Activated naive CD8-positive, alpha-beta T cell treated with anti-CD3 and anti-CD28 coated beads, Interleukin-2, amount 10 ng/mL, durations not matched to agents 7 days and 5 days (primary cell): ENCODE results near the gene CLEC9A. TPM values are rescaled to one million over a fixed set of nuclear protein-coding genes. Genes with fewer than 3 reads are reported as not detected.

Experiments
- ATAC-seq: fragments of 150-1000 bp; cut with Tn5 transposase; one replicate; pipeline ENCODE4 v1.10.0; 2021; ENCODE audit warnings: low read depth, moderate library complexity
- POLR2A ChIA-PET: fragments of 350-600 bp; sonication (Branson Sonifier 250); formaldehyde crosslinking; loops from one replicate; lab custom pipeline; 2021; ENCODE audit warnings: antibody characterized with exemption; lab: Charles Lee
- DNase-seq: peaks from one replicate; pipeline ENCODE4 v3.0.0; 2021
- H3K27ac Mint-ChIP-seq: one replicate; pipeline ENCODE4 v1.8.0; 2022; ENCODE audit warnings: mild to moderate bottlenecking, mixed read lengths
- H3K27me3 Mint-ChIP-seq: one replicate; pipeline ENCODE4 v1.8.0; 2022; ENCODE audit warnings: mild to moderate bottlenecking, moderate library complexity, mixed read lengths
- H3K36me3 Mint-ChIP-seq: one replicate; pipeline ENCODE4 v1.8.0; 2021; ENCODE audit warnings: mild to moderate bottlenecking, mixed read lengths
- H3K4me1 Mint-ChIP-seq: one replicate; pipeline ENCODE4 v1.8.0; 2021; ENCODE audit warnings: mixed read lengths
- H3K4me3 Mint-ChIP-seq: one replicate; pipeline ENCODE4 v1.8.0; 2022; ENCODE audit warnings: mild to moderate bottlenecking, moderate library complexity, mixed read lengths
- H3K9me3 Mint-ChIP-seq: one replicate; pipeline ENCODE4 v1.8.0; 2021; ENCODE audit warnings: mixed read lengths
- total RNA-seq, 2 experiments: library from RNA; stranded (reverse); gene quantifications; one replicate each; pipeline ENCODE4 v1.2.3, GENCODE V29; 2021

Gene CLEC9A
- total RNA-seq, 2 experiments from 2014 or later = not detected

- peaks cover 37% of the 10 kb centered on the region for H3K27me3 Mint-ChIP-seq
- peaks cover 2% of the 10 kb centered on the region for H3K36me3 Mint-ChIP-seq
- H3K9me3 Mint-ChIP-seq = peaks cover 16% of the 10 kb centered on the region
- no peak overlapping the region for H3K27ac Mint-ChIP-seq
- H3K4me3 Mint-ChIP-seq = no peak overlapping the region
- POLR2A ChIA-PET = interaction anchor here (0.6 kb wide), 1 partner anchor 92 kb away, joined by 4 read pairs; no protein-coding TSS in a partner anchor
- no peak for DNase-seq
- ATAC-seq = peak; percentile 36
- H3K4me1 Mint-ChIP-seq = peaks cover 8% of the 10 kb centered on the region
Measured at GRCh38 chr12:10101648-10102220, 71.3 kb downstream of the CLEC9A start.

GRCh38 chr12:10102322-10102721 is 71.8 kb downstream of the CLEC9A start:
- Mint-ChIP-seq H3K4me1 (peaks cover 8% of the 10 kb centered on the region), H3K36me3 (peaks cover 2% of the 10 kb centered on the region), H3K27ac (no peak overlapping the region), H3K4me3 (no peak overlapping the region), H3K9me3 (peaks cover 16% of the 10 kb centered on the region), H3K27me3 (peaks cover 38% of the 10 kb centered on the region)
- ATAC-seq (no peak), DNase-seq (no peak)
- POLR2A ChIA-PET = interaction anchor here (0.6 kb wide), 1 partner anchor 93 kb away, joined by 4 read pairs; no protein-coding TSS in a partner anchor

DNA sequence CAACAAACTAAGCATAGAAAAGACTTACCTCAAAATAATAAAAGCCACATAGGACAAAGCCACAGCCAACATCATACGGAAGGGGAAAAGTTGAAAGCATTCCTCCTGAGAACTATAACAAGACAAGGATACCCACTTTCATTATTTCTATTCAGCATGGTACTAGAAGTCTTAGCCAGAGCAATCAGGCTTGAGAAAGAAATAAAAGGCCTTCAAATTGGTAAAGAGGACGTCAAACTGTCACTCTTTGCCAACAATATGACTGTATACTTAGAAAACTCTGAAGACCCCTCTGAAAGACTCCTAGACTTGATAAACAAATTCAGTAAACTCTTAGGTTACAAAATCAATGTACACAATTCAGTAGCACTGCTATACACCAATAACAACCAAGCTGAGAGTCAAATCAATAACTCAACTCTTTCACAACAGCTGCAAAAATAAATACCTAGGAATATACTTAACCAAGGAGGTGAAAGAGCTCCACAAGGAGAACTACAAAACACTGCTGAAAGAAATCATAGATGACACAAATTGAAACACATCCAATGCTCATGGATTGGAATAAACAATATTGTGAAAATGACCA is 79.9 kb downstream of the CLEC9A start:
- Mint-ChIP-seq H3K9me3 (peaks cover 8% of the 10 kb centered on the region), H3K4me1 (no peaks in the 10 kb centered on the region), H3K4me3 (no peak overlapping the region), H3K36me3 (no peaks in the 10 kb centered on the region), H3K27me3 (peaks cover 24% of the 10 kb centered on the region), H3K27ac (no peak overlapping the region)
- POLR2A ChIA-PET = no interaction called here
- no peak for ATAC-seq
- DNase-seq = no peak

- POLR2A ChIA-PET = no interaction called here
- no peak for DNase-seq
- Mint-ChIP-seq H3K9me3 (peaks cover 2% of the 10 kb centered on the region), H3K4me1 (no peaks in the 10 kb centered on the region), H3K4me3 (no peak overlapping the region), H3K36me3 (no peaks in the 10 kb centered on the region), H3K27me3 (peaks cover 15% of the 10 kb centered on the region), H3K27ac (no peak overlapping the region)
- ATAC-seq = no peak
Measured at GRCh38 chr12:10111451-10111850, 81.0 kb downstream of the CLEC9A start.

GRCh38 chr12:10113075-10113474 is 82.6 kb downstream of the CLEC9A start:
- Mint-ChIP-seq H3K36me3 (no peaks in the 10 kb centered on the region), H3K27me3 (peaks cover 11% of the 10 kb centered on the region), H3K4me1 (no peaks in the 10 kb centered on the region), H3K27ac (no peak overlapping the region), H3K9me3 (peaks cover 2% of the 10 kb centered on the region), H3K4me3 (no peak overlapping the region)
- ATAC-seq (no peak), DNase-seq (no peak)
- POLR2A ChIA-PET = no interaction called here

DNA sequence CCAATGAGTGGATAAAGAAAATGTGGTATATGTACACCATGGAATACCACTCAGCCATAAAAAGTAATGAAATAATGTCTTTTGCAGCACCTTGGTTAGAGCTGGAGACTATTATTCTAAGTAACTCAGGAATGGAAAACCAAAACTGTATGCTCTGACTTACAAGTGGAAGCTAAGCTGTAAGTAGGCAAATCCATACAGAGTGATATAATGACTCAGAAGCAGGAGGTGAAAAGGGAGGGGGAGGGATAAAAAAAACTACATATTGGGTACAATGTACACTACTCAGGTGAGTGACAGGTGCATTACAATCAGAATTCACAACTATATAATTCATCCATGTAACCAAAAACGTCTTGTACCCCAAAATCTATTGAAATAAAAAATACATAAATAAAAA is 83.4 kb downstream of the CLEC9A start:
- H3K4me3 Mint-ChIP-seq = no peak overlapping the region
- H3K36me3 Mint-ChIP-seq = no peaks in the 10 kb centered on the region
- no peaks in the 10 kb centered on the region for H3K4me1 Mint-ChIP-seq
- POLR2A ChIA-PET = no interaction called here
- H3K9me3 Mint-ChIP-seq = peaks cover 2% of the 10 kb centered on the region
- ATAC-seq = no peak
- no peak overlapping the region for H3K27ac Mint-ChIP-seq
- peaks cover 9% of the 10 kb centered on the region for H3K27me3 Mint-ChIP-seq
- DNase-seq = no peak

DNA sequence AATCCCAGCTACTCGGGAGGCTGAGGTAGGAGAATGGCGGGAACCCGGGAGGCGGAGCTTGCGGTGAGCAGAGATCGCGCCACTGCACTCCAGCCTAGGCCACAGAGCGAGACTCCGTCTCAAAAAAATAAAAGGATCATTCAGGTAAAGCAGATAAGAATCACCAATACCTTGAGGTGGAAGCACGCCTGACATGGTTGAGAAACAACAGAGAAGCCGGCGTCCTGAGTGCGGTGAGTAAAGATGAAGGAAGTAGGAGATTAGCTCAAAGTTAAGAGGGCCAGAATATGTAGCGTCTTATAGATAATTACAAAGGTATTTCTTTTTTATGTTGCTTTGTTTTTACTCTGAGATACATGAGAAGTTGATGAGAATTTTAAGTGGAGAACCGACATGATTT is 84.8 kb downstream of the CLEC9A start:
- no peak for DNase-seq
- Mint-ChIP-seq H3K27ac (no peak overlapping the region), H3K4me3 (no peak overlapping the region), H3K9me3 (peaks cover 2% of the 10 kb centered on the region), H3K36me3 (no peaks in the 10 kb centered on the region), H3K27me3 (peaks cover 3% of the 10 kb centered on the region), H3K4me1 (no peaks in the 10 kb centered on the region)
- no peak for ATAC-seq
- POLR2A ChIA-PET = no interaction called here

Other genes starting within 250 kb of the CLEC9A start
- gene KLRF1, start 203.2 kb upstream of the CLEC9A start, total RNA-seq = under 1 TPM; 0.80 to 0.96 TPM
- 10 to 100 TPM; 83.9 to 89.7 TPM for gene CLEC2B, start 161.3 kb upstream of the CLEC9A start, total RNA-seq
- gene KLRF2, start 149.2 kb upstream of the CLEC9A start, total RNA-seq = under 1 TPM; 0.58 to 0.74 TPM
- gene CLEC2A, start 98.3 kb upstream of the CLEC9A start, total RNA-seq = not detected
- gene CLEC12A, start 59.3 kb upstream of the CLEC9A start, total RNA-seq = 1 to 10 TPM; 4.0 to 5.2 TPM
- gene CLEC1B, start 31.6 kb upstream of the CLEC9A start, total RNA-seq = not detected
- gene CLEC12B, start 20.1 kb upstream of the CLEC9A start, total RNA-seq = under 1 TPM; 0.40 to 0.83 TPM
- not detected for gene CLEC1A, start 68.3 kb downstream of the CLEC9A start, total RNA-seq
- gene CLEC7A, start 99.5 kb downstream of the CLEC9A start, total RNA-seq = under 1 TPM; 0.36 to 0.48 TPM
- gene OLR1, start 141.4 kb downstream of the CLEC9A start, total RNA-seq = not detected
- not detected for gene TMEM52B, start 148.3 kb downstream of the CLEC9A start, total RNA-seq
- gene GABARAPL1, start 182.2 kb downstream of the CLEC9A start, total RNA-seq = 10 to 100 TPM; 50.9 to 56.2 TPM